Amniotic epithelial cell (primary cell): ENCODE data around the gene STXBP5.
"Not testable (repeated sequence)": the region's sequence is repeated elsewhere in the genome, so short reads cannot be mapped to it uniquely, and the experiment has no call there.

Source experiments
- DNase-seq: peaks from one replicate; pipeline ENCODE4 v3.0.0-alpha.2; 2010; ENCODE audit warnings: low read depth

STXBP5 gene

DNA sequence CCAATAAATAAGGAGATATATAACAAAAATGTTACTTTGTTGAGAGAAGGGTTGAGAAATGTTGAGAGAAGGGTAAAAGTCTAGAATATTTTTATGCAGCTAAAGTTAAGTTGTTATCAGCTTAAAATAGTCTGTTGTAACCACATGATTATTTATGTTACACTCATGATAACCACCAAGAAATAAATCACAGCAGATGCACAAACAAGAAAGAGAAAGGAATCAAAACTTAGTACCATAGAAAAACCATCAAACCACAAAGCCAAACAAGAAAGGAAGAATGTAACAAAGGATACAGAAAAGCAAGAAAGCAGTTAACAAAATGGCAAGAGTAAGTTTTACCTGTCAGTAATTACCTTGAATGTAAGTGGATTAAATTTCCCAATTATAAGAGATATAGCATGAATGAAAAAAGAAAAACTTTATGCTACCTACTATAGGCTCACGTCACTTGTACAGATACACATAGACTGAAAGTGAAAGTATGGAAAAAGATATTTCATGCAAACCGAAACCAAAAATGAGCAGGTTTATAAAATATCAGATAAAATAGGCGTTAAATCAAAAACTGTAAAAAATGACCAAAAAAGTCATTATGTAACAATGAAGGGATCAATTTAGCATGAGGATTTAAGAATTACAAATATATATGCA is 93.6 kb downstream of the STXBP5 start:
- DNase-seq = peak; percentile 83

DNA sequence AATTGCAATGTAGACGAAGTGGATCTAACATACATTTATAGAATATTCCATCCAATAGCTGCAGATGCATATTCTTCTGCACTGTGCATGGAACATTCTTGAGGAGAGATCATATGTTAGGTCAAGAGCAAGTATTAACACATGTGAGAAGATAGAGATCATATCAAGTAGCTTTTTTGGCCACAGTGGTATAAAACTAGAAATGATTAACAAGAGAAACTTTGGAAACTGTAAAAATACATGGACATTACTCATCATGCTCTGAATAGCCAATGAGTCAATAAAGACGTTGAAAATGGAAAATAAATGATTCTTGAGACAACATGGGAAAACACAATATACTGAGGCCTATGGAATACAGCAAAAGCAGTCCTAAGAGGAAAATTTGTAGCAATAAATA is 94.2 kb downstream of the STXBP5 start:
- DNase-seq = no peak

- no peak for DNase-seq
These were observed 94.8 kb downstream of the STXBP5 start for GRCh38 chr6:147299035-147299434.

GRCh38 chr6:147301070-147301469 is 96.9 kb downstream of the STXBP5 start:
- no peak for DNase-seq

DNA sequence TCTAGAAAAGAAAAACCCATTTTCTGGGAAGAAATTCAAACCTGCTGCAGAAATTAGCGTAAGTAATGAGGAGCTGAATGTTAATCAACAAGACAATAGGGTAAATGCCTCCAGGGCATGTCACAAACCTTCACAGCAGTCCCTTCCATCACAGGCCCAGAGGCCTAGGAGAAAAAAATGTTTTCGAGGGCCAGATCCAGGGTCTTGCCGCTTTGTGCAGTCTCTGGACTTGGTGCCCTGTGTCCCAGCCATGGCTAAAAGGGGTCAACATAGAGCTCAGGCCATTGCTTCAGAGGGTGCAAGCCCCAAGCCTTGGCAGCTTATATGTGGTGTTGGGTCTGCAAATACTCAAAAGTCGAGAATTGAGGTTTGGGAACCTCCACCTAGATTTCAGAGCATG is 99.8 kb downstream of the STXBP5 start:
- no peak for DNase-seq

- DNase-seq = no peak
These were observed 106.3 kb downstream of the STXBP5 start for GRCh38 chr6:147310521-147310920.

DNA sequence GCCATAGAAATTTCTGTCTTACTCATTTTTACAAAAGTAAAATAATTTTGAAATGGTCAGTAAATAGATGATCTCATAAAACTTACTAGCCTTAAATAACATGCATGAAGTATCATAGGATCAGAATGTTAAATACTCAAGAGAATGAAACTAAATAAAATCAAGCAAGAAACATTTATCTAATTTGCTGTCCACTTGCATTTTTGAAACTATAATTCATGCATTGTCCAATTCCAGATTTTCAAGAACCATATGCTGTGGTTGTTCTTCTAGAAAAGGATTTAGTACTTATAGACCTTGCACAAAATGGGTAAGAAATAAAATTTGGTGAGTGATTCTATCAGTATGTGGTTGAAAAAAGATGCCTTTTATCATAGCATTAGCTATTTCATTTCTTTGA is 107.0 kb downstream of the STXBP5 start:
- DNase-seq = peak; percentile 19

- no peak for DNase-seq
These were observed 117.0 kb downstream of the STXBP5 start for GRCh38 chr6:147321260-147321659.

DNA sequence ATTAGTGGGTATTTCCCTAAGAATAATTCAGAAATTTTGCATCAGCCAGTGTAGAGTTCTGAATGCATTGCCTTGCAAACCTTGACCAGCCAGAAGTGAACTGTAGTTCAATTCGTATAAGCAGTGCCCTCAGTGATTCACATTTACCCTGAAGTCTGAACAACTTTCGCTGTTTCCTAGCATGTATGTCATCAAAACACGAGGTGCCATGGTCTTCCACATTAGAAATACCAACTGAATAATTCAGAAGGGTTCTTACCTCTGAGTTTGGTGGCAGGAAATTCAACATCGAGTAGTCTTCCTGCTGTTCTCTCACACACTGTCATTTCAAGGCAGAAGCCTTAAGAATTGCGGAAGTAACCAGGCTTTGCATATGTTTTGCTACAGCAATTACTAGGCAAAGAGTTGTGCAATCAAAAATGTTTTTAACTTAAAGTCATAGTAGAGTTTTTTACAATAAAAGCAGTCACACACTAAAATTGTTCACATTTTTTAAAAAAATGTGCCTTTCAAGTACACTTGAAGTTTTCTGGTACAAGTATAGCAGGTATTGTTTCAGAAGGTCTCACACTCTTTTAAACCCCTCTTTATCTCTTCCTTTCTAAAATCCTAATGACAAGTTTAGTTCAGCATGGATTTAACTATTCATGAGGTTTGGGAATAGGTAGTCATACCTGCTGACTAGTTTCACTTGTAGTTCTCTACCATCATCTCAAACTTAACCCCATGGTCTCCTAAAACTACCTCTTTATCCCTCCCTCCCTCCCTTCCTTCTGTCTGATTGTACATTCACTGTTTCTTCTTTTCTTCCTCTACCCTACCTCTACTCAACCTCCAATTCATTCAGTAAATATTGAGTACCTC is 118.3 kb downstream of the STXBP5 start:
- peak; percentile 87 for DNase-seq

GRCh38 chr6:147325557-147325956 is 121.3 kb downstream of the STXBP5 start:
- DNase-seq = no peak

DNA sequence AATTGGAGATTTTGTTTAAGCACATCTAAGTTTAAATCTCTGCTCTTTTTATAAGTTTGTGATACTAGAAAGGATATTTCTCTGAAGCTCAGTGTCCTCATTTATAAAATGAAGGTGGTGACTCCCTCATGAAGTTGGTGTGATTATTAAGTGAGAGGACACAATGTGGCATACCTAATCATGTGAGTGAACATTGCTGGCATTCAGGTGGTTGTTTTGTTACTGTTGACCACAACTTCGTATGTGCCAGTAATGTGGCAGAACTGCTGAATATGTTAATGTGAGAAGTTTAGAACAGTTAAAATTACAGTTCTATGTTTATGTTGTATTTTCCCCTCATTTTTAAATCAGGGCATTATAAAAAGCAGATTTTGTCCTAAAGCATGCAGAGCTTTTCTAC is 127.2 kb downstream of the STXBP5 start:
- DNase-seq = no peak

DNA sequence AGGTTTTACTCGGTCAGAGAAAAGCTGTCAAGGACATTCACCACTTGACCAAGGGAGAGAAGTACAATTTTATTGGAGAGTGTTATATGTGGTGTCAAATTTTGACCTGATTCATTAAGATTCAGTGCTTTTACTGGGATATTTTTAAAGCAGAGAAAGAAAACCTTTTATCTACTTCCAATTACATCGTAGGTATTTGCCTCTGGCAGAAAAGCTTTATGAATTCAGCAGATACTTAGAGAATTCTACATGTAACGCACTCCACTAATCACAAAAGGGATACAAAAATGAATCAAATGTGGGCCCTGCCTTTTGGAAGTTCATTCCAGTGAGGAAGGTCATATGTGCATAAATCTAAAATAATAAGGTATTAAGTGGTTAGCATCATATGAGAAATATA is 133.7 kb downstream of the STXBP5 start:
- no peak for DNase-seq

DNA sequence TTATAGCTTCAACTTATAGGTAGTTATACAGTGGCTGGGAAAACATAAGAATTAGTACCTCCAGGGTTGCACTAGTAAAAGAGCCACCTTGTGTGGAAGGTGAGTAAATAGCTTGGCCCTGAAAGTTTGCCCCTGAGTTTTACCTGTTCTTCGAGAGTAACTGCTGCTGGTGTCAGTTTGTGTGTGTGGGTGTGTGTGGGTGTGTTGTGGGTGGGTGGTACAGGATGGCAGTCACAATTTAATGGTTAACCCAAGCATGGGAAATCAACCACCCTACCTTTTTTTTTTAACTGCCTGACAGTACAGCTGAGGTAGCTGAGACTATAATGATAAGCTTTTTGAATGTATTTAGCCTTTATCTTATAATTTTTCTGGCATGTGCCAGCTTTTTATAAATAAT is 137.3 kb downstream of the STXBP5 start:
- no peak for DNase-seq

- peak; percentile 58 for DNase-seq
These were observed 141.7 kb downstream of the STXBP5 start for GRCh38 chr6:147345902-147346301.

- DNase-seq = no peak
These were observed 143.1 kb downstream of the STXBP5 start for GRCh38 chr6:147347179-147347881.

DNA sequence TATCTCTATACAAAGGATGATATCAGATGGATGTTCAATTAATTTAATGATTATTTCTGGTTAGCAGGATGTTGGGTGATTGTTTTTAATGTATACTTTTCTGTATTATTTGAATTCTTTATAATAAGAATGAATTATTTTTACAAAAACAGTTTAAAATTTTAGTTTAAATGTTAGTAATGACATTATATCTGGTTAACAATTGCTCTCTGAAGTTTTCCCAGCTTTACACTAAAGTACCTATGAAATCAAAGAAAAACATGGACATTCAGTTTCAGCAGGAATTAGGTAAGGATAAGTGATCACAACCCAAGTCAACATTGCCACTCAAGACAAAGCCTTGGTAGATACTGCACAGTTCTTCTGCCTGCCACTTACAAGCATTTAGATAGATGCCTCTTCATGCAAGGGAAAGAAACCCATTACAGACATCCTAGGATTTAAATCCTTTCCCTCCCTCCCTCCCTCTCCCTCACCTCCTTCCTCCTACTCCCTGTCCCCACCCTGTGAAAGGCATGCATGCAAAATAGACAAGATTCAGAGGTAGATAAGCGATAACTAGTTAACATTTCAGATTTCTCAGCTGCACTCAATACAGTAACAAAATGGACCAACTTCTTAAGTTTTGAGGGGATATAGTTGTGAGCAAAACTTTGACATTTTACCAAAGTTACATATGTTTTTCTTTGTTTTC is 143.8 kb downstream of the STXBP5 start:
- no peak for DNase-seq

- no peak for DNase-seq
These were observed 157.2 kb downstream of the STXBP5 start for GRCh38 chr6:147361311-147361981.

GRCh38 chr6:147366290-147366689 is 162.1 kb downstream of the STXBP5 start:
- DNase-seq = no peak

DNA sequence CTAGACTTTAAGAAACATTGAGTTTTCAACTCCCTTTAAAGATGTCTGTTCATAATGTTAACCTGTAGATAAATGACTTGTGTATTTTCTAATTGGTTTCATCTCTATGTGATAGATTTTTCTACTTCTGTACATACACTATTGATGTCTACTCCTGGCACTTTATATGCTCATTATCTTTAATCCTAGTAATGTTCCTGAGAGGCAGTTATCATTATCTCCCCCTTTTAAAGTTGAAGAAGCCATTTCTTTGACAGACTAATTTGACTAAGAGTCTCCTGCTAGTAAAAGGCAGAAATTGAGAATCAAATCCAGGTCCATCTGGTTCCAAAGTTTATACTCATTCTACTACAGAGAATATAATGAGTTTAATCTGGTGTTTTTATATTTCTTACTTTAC is 167.1 kb downstream of the STXBP5 start:
- DNase-seq = no peak

DNA sequence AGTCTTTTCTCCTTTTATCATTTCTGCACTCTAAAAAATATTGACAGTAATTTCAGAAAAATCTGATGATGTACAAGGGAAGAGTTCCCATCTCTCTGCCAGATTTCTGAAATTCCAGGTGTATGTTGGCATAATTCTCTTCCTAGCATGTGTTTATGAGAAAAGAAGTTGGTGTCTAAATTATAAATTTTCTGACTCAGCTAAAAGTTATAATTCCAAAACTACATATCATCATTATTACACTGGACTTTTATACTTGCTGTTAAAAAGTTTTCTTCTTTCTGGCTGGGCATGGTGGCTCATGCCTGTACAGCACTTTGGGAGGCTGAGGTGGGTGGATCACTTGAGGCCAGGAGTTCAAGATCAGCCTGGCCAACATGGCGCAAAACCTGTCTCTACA is 168.6 kb downstream of the STXBP5 start:
- DNase-seq = no peak

DNA sequence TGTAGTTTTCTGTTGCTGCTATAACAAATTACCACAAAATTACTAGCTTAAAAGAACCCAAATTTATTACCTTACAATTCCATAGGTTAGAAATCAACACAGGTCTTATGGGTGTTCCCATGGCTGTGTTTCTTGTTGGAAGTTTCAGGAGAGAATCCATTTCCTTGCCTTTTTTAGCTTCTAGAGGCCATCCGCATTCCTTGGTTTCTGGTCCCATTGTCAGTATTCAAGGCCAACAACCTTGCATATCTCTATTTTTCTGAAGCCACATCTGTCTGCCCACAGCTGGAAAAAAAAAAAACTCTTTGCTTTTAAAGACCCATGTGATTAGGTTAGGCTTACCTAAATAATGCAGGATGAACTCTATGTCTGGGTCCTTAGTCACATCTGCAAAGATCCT is 174.6 kb downstream of the STXBP5 start:
- DNase-seq = no peak

GRCh38 chr6:147380841-147381240 is 176.6 kb downstream of the STXBP5 start:
- DNase-seq = not testable (repeated sequence)
